GM21825 (cell line): ENCODE measurements around the gene FPR3.
"Not testable (repeated sequence)": the region's sequence is repeated elsewhere in the genome, so short reads cannot be mapped to it uniquely, and the experiment has no call there.

ENCODE experiments used
- ATAC-seq: cut with Tn5 transposase; IDR thresholded peaks from one replicate; pipeline ENCODE4 v1.9.1; 2021; ENCODE audit warnings: mild to moderate bottlenecking, moderate library complexity; ENCODE audit not compliant: unreplicated experiment

FPR3 gene

GRCh38 chr19:51783372-51783771, 11.6 kb upstream of the FPR3 start:
- ATAC-seq = no peak

GRCh38 chr19:51784109-51784785, 10.7 kb upstream of the FPR3 start:
- no peak for ATAC-seq

GRCh38 chr19:51784922-51785690, 9.9 kb upstream of the FPR3 start:
- ATAC-seq = no peak

GRCh38 chr19:51786646-51787494, 8.1 kb upstream of the FPR3 start:
- no peak for ATAC-seq

- no peak for ATAC-seq
Measured at GRCh38 chr19:51788029-51788428, 6.9 kb upstream of the FPR3 start.

- no peak for ATAC-seq
Measured at GRCh38 chr19:51789061-51789795, 5.7 kb upstream of the FPR3 start.

GRCh38 chr19:51792932-51793331, 2.0 kb upstream of the FPR3 start:
- no peak for ATAC-seq

GRCh38 chr19:51793994-51794393, 963 bp upstream of the FPR3 start:
- no peak for ATAC-seq

GRCh38 chr19:51796195-51796679, 1.3 kb downstream of the FPR3 start:
- ATAC-seq = no peak

GRCh38 chr19:51797480-51797879, 2.5 kb downstream of the FPR3 start:
- ATAC-seq = no peak

GRCh38 chr19:51798062-51798461, 3.1 kb downstream of the FPR3 start:
- ATAC-seq = no peak

- no peak for ATAC-seq
Measured at GRCh38 chr19:51799034-51799773, 4.2 kb downstream of the FPR3 start.

GRCh38 chr19:51799774-51800472, 5.0 kb downstream of the FPR3 start:
- no peak for ATAC-seq

- ATAC-seq = no peak
Measured at GRCh38 chr19:51800473-51801244, 5.7 kb downstream of the FPR3 start.

GRCh38 chr19:51802775-51803174, 7.8 kb downstream of the FPR3 start:
- ATAC-seq = no peak

GRCh38 chr19:51803519-51803918, 8.6 kb downstream of the FPR3 start:
- no peak for ATAC-seq

GRCh38 chr19:51803967-51804366, 9.0 kb downstream of the FPR3 start:
- ATAC-seq = no peak

GRCh38 chr19:51804789-51805188, 9.8 kb downstream of the FPR3 start:
- not testable (repeated sequence) for ATAC-seq

GRCh38 chr19:51805396-51805795, 10.4 kb downstream of the FPR3 start:
- not testable (repeated sequence) for ATAC-seq
